Pancreas (tissue), 10 donors: ENCODE measurements around the gene LARGE2. TPM values are rescaled to one million over a fixed set of nuclear protein-coding genes. Genes with fewer than 3 reads are reported as not detected.
A peak's percentile ranks its signal among the peaks of the same experiment; 100 is the strongest.

Experiments used
- ATAC-seq, 4 donors: fragments of 200-7000 bp; cut with Tn5 transposase; one replicate each; pipeline versions ENCODE4 v1.8.0 to v1.9.1; 2020; ENCODE audit warnings: mild to moderate bottlenecking in 4 of 4, moderate library complexity in 4 of 4
- DNase-seq, 6 donors: peaks; one replicate each; pipeline ENCODE4 v3.0.0-alpha.2; 2020
- FAIRE-seq: peaks from 2 replicates; lab custom pipeline; 2012; peaks lifted over from hg19 to GRCh38; lab: Jason Lieb, UNC
- H3K27ac ChIP-seq, 4 donors: fragments of 200-600 bp; sonication (generic); 1 replicate in 3 of 4; 2 replicates in 1 of 4; pipeline versions ENCODE4 v1.5.0 to v1.8.0; 2020
- H3K27me3 ChIP-seq, 4 donors: fragments of 200-600 bp; one replicate each; pipeline ENCODE4 v1.8.0; 2021
- H3K36me3 ChIP-seq, 3 donors: fragments of 200-600 bp; sonication (generic) in 1 of 3; one replicate each; pipeline versions ENCODE4 v1.5.0 to v1.8.0; 2020 to 2021
- H3K4me1 ChIP-seq, 3 donors: fragments of 200-600 bp; one replicate each; pipeline ENCODE4 v1.8.0; 2021
- H3K4me3 ChIP-seq, 4 donors: fragments of 200-600 bp; sonication (generic) in 2 of 4; one replicate each; pipeline versions ENCODE4 v1.5.0 to v1.8.0; 2020 to 2021
- H3K9me3 ChIP-seq, 4 donors: fragments of 200-600 bp; one replicate each; pipeline ENCODE4 v1.8.0; 2021
- CTCF ChIP-seq, 4 donors: fragments of 200-600 bp; sonication (generic) in 3 of 4; IDR thresholded peaks; one replicate each; pipeline versions ENCODE4 v1.5.0 to v1.8.0; 2021; ENCODE audit warnings: antibody characterized with exemption in 4 of 4
- WGBS, 2 donors: extraction: QIAGEN DNeasy Blood & Tissue Kit; methylation state at CpG; one replicate each; pipeline ENCODE4 v1.1.7; 2013; 5-methylcytosine and 5-hydroxymethylcytosine counted together
- intact Hi-C, 3 donors: fragments of 100-400 bp; cut with DNase I; formaldehyde crosslinking; loops; one replicate each; pipeline versions ENCODE4 v1.11.1 to v1.14.2; 2022
- polyA plus RNA-seq, 2 donors: library from polyadenylated mRNA; stranded (reverse); fragments of 200-250 nt; gene quantifications; one replicate each; pipeline ENCODE4 v1.2.3, GENCODE V29; 2013
- total RNA-seq, 6 donors: library from RNA; stranded (reverse); fragmentation: NEBNext Ultra II Directional in 4 of 6; extraction: Animal tissue kit (Norgen Biotek cat#: 25700) in 4 of 6; gene quantifications; one replicate each; pipeline versions ENCODE4 v1.2.1 to v1.2.4, GENCODE V29; 2021 to 2023
- donor health status: healthy with polysubstance abuse.
- donor health status: DM: no; HTN: no; CAD: no; lungs with moderate emphysema.
- donor health status: DM: no; HTN: no; CAD: no.
- donor health status: control.
- donor health status: control.
- donor health status: Bipolar disorder and iron deficiency.
- donor health status: DM: yes; HTN: yes; CAD: no.
- donor health status: DM: no; HTN: no; CAD: no.
- donor health status: DM: no; HTN: no; CAD: no.
- donor health status: DM: yes; HTN: yes; CAD: no.

Gene LARGE2
- total and polyA plus RNA-seq, 8 donors: 9.0 to 48.4 (median 18.2) TPM

DNA sequence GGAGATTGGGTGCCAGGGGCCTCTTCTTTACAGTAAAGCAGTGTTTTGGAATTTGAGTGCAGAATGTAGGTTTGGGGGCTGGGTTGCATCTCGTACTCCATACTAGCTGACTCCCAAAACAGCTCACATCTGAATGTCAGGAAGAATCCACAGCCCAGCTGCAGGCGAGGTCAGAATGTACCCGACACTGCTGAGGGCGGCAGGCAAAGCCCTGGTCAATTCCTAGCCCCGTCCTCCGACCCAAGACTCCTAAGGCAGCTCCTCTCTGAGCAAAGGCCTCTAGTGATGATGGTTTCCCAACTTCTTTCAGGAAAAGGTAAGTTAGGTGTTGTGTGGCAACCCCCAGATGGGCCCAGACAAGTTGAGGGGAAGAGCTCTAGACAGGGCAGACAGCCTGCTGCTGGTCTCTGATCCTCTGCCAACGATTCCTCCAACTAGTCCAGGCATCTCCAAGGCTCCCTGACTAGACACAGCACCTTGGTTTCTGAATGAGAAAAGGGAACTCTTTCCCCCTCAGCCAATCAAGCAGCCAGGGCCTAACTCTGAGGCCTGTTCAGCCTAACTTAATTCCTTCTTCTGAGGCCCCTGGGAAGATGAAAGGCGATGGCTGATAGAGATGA lies 8.6 kb downstream of the LARGE2 start:
- intact Hi-C loops: no loop called here
- FAIRE-seq: no peak
- no peak for DNase-seq

GRCh38 chr11:45931739-45932138 lies 9.3 kb downstream of the LARGE2 start:
- WGBS, 2 donors: 93 to 95% methylated on average over 10 of the region's 10 CpGs
- no peak overlapping the region for H3K4me3 ChIP-seq
- ATAC-seq: no peak
- intact Hi-C loops: no loop called here
- no peaks in the 10 kb centered on the region for H3K9me3 ChIP-seq
- FAIRE-seq: no peak
- no peaks in the 10 kb centered on the region for H3K27me3 ChIP-seq
- peaks cover 0 to 12% (median 0%) of the 10 kb centered on the region in 3 donors for H3K36me3 ChIP-seq
- TF ChIP-seq CTCF (IDR thresholded peaks at IDR 0.05): no peak
- H3K27ac ChIP-seq: no peak overlapping the region
- no peak for DNase-seq
- peaks cover 0 to 22% (median 8%) of the 10 kb centered on the region in 3 donors for H3K4me1 ChIP-seq

More for the DNA sequence above, 8.6 kb downstream of the LARGE2 start:
- no peaks in the 10 kb centered on the region for H3K9me3 ChIP-seq
- WGBS, 2 donors: 91 to 93% methylated on average over 8 of the region's 8 CpGs
- H3K36me3 ChIP-seq: peaks cover 0 to 12% (median 0%) of the 10 kb centered on the region in 3 donors
- H3K4me3 ChIP-seq: no peak overlapping the region
- peaks cover 0 to 22% (median 8%) of the 10 kb centered on the region in 3 donors for H3K4me1 ChIP-seq
- no peaks in the 10 kb centered on the region for H3K27me3 ChIP-seq
- no peak for ATAC-seq
- no peak for TF ChIP-seq CTCF (IDR thresholded peaks at IDR 0.05)
- no peak overlapping the region for H3K27ac ChIP-seq

DNA sequence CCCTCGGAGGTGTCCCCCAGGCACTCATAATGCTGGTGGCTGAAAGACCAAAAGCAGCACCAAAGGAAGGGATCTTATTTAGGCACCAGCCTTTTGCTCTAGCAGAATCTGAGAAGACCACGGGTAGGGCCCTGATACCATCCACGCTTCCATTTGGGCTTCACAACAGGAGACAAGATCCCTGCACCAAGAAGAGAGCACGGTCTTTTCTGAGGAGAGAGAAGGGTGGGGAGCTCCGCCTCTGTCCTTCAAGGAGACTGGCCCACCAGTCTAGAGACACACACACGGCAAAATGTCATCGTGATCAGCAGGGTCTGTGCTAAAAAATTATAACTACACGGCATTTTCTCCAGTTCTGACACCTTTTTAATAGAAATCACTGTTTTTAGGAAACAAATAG lies 9.8 kb downstream of the LARGE2 start:
- peaks cover 0 to 22% (median 8%) of the 10 kb centered on the region in 3 donors for H3K4me1 ChIP-seq
- peaks cover 0 to 12% (median 0%) of the 10 kb centered on the region in 3 donors for H3K36me3 ChIP-seq
- 88 to 91% methylated on average over 8 of the region's 8 CpGs for WGBS, 2 donors

GRCh38 chr11:45933131-45933831 lies 10.8 kb downstream of the LARGE2 start:
- 58 to 65% methylated on average over 15 of the region's 15 CpGs for WGBS, 2 donors
- intact Hi-C loops: no loop called here
- Histone ChIP-seq H3K36me3 (peaks cover 0 to 10% (median 0%) of the 10 kb centered on the region in 3 donors), H3K4me1 (peaks cover 0 to 22% (median 8%) of the 10 kb centered on the region in 3 donors), H3K27ac (peak overlapping the region in 1 of 4 donors; percentile 46), H3K27me3 (no peaks in the 10 kb centered on the region), H3K4me3 (no peak overlapping the region), H3K9me3 (no peaks in the 10 kb centered on the region)
- no peak for TF ChIP-seq CTCF (IDR thresholded peaks at IDR 0.05)
- ATAC-seq (peak; percentile 38 to 77 (median 73)), FAIRE-seq (no peak), DNase-seq (peak in 3 of 6 donors; percentile 55 to 65 (median 59))

More for the DNA sequence above, 9.8 kb downstream of the LARGE2 start:
- Histone ChIP-seq H3K27me3 (no peaks in the 10 kb centered on the region), H3K9me3 (no peaks in the 10 kb centered on the region), H3K27ac (no peak overlapping the region), H3K4me3 (no peak overlapping the region)
- ATAC-seq: no peak
- intact Hi-C loops: no loop called here
- no peak for FAIRE-seq
- DNase-seq: no peak
- no peak for TF ChIP-seq CTCF (IDR thresholded peaks at IDR 0.05)
